SIG-M5 (cell line): ENCODE data around the gene IFIT3.
"Not testable (repeated sequence)": the region's sequence is repeated elsewhere in the genome, so short reads cannot be mapped to it uniquely, and the experiment has no call there.

Source experiments
- DNase-seq: peaks from one replicate; lab custom pipeline; 2025; lab: John Stamatoyannopoulos, UW

IFIT3 gene

GRCh38 chr10:89304446-89304845 is 23.4 kb upstream of the IFIT3 start:
- no peak for DNase-seq

- no peak for DNase-seq
Observed at GRCh38 chr10:89304925-89305324, 22.9 kb upstream of the IFIT3 start.

- no peak for DNase-seq
Observed at GRCh38 chr10:89305766-89306433, 21.9 kb upstream of the IFIT3 start.

- no peak for DNase-seq
Observed at GRCh38 chr10:89306434-89307268, 21.1 kb upstream of the IFIT3 start.

GRCh38 chr10:89307269-89307577 is 20.6 kb upstream of the IFIT3 start:
- no peak for DNase-seq

GRCh38 chr10:89308266-89308665 is 19.5 kb upstream of the IFIT3 start:
- DNase-seq: no peak

GRCh38 chr10:89308736-89309135 is 19.1 kb upstream of the IFIT3 start:
- no peak for DNase-seq

GRCh38 chr10:89309156-89310055 is 18.4 kb upstream of the IFIT3 start:
- no peak for DNase-seq

- no peak for DNase-seq
Observed at GRCh38 chr10:89310056-89310893, 17.5 kb upstream of the IFIT3 start.

GRCh38 chr10:89312973-89313372 is 14.8 kb upstream of the IFIT3 start:
- no peak for DNase-seq

GRCh38 chr10:89314676-89315075 is 13.1 kb upstream of the IFIT3 start:
- DNase-seq: no peak

GRCh38 chr10:89318047-89318446 is 9.8 kb upstream of the IFIT3 start:
- not testable (repeated sequence) for DNase-seq

GRCh38 chr10:89325081-89325480 is 2.7 kb upstream of the IFIT3 start:
- DNase-seq: not testable (repeated sequence)

- DNase-seq: not testable (repeated sequence)
Observed at GRCh38 chr10:89325856-89326255, 1.9 kb upstream of the IFIT3 start.

GRCh38 chr10:89329151-89329550 is 1.4 kb downstream of the IFIT3 start:
- DNase-seq: no peak

GRCh38 chr10:89330014-89330413 is 2.2 kb downstream of the IFIT3 start:
- DNase-seq: not testable (repeated sequence)

GRCh38 chr10:89330537-89331212 is 2.9 kb downstream of the IFIT3 start:
- no peak for DNase-seq

GRCh38 chr10:89331487-89332122 is 3.8 kb downstream of the IFIT3 start:
- DNase-seq: not testable (repeated sequence)

GRCh38 chr10:89332123-89332633 is 4.4 kb downstream of the IFIT3 start:
- DNase-seq: no peak

- no peak for DNase-seq
Observed at GRCh38 chr10:89335226-89335625, 7.4 kb downstream of the IFIT3 start.
